K562 (cell line): Measurements from ENCODE around the gene COL9A3. TPM values are rescaled to one million over a fixed set of nuclear protein-coding genes. Genes with fewer than 3 reads are reported as not detected.

ENCODE experiments used
- ATAC-seq: fragments of 200-7000 bp; cut with Tn5 transposase; 3 replicates; pipeline ENCODE4 v1.9.1; 2020; ENCODE audit warnings: moderate library complexity
- BruUV-seq: library from RNA; stranded (reverse); fragments of 400-500 nt; replicated peaks from 2 replicates; lab custom pipeline; 2021; lab: Mats Ljungman, UMichigan
- CTCF ChIA-PET: fragments of 300-600 bp; formaldehyde crosslinking; extraction: SDS; loops from one replicate; lab custom pipeline; 2021; ENCODE audit warnings: low intra/inter-chr PET ratio; lab: Yijun Ruan, JAX
- POLR2A ChIA-PET: fragments of 300-600, 350-650 bp; sonication (Branson Sonifier 250); formaldehyde crosslinking; extraction: SDS; loops from one replicate; lab custom pipeline; 2021; ENCODE audit warnings: antibody characterized with exemption, inconsistent platforms; lab: Yijun Ruan, JAX
- DNase-seq, 4 experiments: peaks; one replicate each; pipeline versions ENCODE4 v3.0.0 to v3.0.0-alpha.2; 2011 to 2018; ENCODE audit warnings: low spot score in 3 of 4, mixed read lengths in 3 of 4; ENCODE audit errors: extremely low read depth in 1 of 4
- FAIRE-seq: peaks from 2 replicates; lab custom pipeline; 2011; peaks lifted over from hg19 to GRCh38; lab: Jason Lieb, UNC
- H2AFZ ChIP-seq: 2 replicates; pipeline ENCODE4 v1.6.0; 2011; ENCODE audit warnings: low read depth, low read length, control low read depth, inconsistent platforms
- H3K27ac ChIP-seq: fragments of 200-600 bp; 3 replicates; pipeline ENCODE4 v1.8.0; 2011; ENCODE audit warnings: low read depth, mild to moderate bottlenecking, control low read depth, inconsistent platforms, low read length, moderate library complexity, mixed read lengths; ENCODE audit errors: extremely low read depth
- H3K27me3 ChIP-seq, 2 experiments: fragments of 300-600 bp in 1 of 2; 2 replicates in 1 of 2; 3 replicates in 1 of 2; pipeline versions ENCODE4 v1.6.0 to v1.8.0; 2011; ENCODE audit warnings: inconsistent platforms in 2 of 2, low read length in 2 of 2, mild to moderate bottlenecking in 1 of 2, mixed read lengths in 1 of 2, moderate library complexity in 1 of 2; ENCODE audit not compliant: control insufficient read depth in 2 of 2, insufficient read depth in 2 of 2
- H3K36me3 ChIP-seq: fragments of 300-600 bp; 3 replicates; pipeline ENCODE4 v1.8.0; 2011; ENCODE audit warnings: mild to moderate bottlenecking, low read length, inconsistent platforms; ENCODE audit not compliant: control insufficient read depth, insufficient read depth
- H3K4me1 ChIP-seq, 2 experiments: fragments of 200-600 bp in 1 of 2; replicated peaks in 1 of 2; 2 replicates in 1 of 2; 3 replicates in 1 of 2; pipeline versions ENCODE4 v1.5.1 to v1.8.0; 2011; ENCODE audit warnings: inconsistent platforms in 2 of 2, low read length in 2 of 2, mild to moderate bottlenecking in 1 of 2, mixed read lengths in 1 of 2, moderate library complexity in 1 of 2; ENCODE audit not compliant: control insufficient read depth in 2 of 2, insufficient read depth in 2 of 2
- H3K4me2 ChIP-seq: 2 replicates; pipeline ENCODE4 v1.6.1; 2011; ENCODE audit warnings: low read length, control low read depth, inconsistent platforms, mixed read lengths; ENCODE audit not compliant: insufficient read depth
- H3K4me3 ChIP-seq: fragments of 200-600 bp; sonication (generic), shearing (Covaris generic); 2 replicates; pipeline ENCODE4 v1.5.1; 2016; ENCODE audit warnings: control low read depth, inconsistent platforms
- H3K79me2 ChIP-seq: fragments of 200-600 bp; 3 replicates; pipeline ENCODE4 v1.8.0; 2011; ENCODE audit warnings: low read length, inconsistent platforms; ENCODE audit not compliant: control insufficient read depth, insufficient read depth
- H3K9ac ChIP-seq, 2 experiments: 2 replicates each; pipeline versions ENCODE4 v1.6.0 to v1.6.1; 2011; ENCODE audit warnings: low read depth in 2 of 2, low read length in 2 of 2, control low read depth in 1 of 2, inconsistent platforms in 1 of 2, mild to moderate bottlenecking in 1 of 2, mixed read lengths in 1 of 2; ENCODE audit not compliant: insufficient read depth in 1 of 2
- H3K9me1 ChIP-seq: one replicate; pipeline ENCODE4 v1.6.0; 2011; ENCODE audit warnings: inconsistent platforms, mild to moderate bottlenecking, low read length, moderate library complexity; ENCODE audit not compliant: control insufficient read depth, insufficient read depth
- H3K9me3 ChIP-seq: replicated peaks from 2 replicates; pipeline ENCODE4 v1.5.1; 2011; ENCODE audit warnings: low read depth, low read length, inconsistent platforms; ENCODE audit not compliant: control insufficient read depth, insufficient read depth
- H4K20me1 ChIP-seq: replicated peaks from 2 replicates; pipeline ENCODE4 v1.6.1; 2011; ENCODE audit warnings: low read length, inconsistent platforms, mixed read lengths; ENCODE audit not compliant: control insufficient read depth, insufficient read depth
- CTBP1 ChIP-seq: fragments of 450-650 bp; IDR thresholded peaks from 2 replicates; pipeline ENCODE4 v1.6.1; 2016; ENCODE audit warnings: borderline replicate concordance
- FOXM1 ChIP-seq, 2 experiments: fragments of 450-650 bp in 1 of 2; sonication (generic) in 1 of 2; formaldehyde crosslinking in 1 of 2; IDR thresholded peaks; 2 replicates each; pipeline versions ENCODE4 v1.6.1 to v1.9.0; 2017 to 2022; ENCODE audit warnings: low read depth in 2 of 2, mild to moderate bottlenecking in 2 of 2, missing genetic modification reagents in 1 of 2, moderate library complexity in 1 of 2
- POLR2H ChIP-seq: IDR thresholded peaks from 2 replicates; pipeline ENCODE4 v1.6.1; 2016; ENCODE audit warnings: missing genetic modification characterization, low read depth, mild to moderate bottlenecking, control low read depth, missing compliant biosample characterization, moderate library complexity
- ZFX ChIP-seq: sonication (generic); formaldehyde crosslinking; IDR thresholded peaks from 2 replicates; pipeline ENCODE4 v1.8.0; 2022; ENCODE audit warnings: mild to moderate bottlenecking, missing genetic modification reagents, moderate library complexity
- WGBS: fragments of 100-300 bp; shearing (Covaris generic); methylation state at CpG from one replicate; pipeline ENCODE4 v1.1.6; 2016; ENCODE audit warnings: low coverage, mixed read lengths; ENCODE audit not compliant: insufficient coverage; ENCODE audit errors: missing lambda C conversion rate; 5-methylcytosine and 5-hydroxymethylcytosine counted together
- in situ Hi-C: fragments of 300-500 bp; cut with MboI; formaldehyde crosslinking; loops from 4 replicates; pipeline ENCODE4 v1.15.0; 2018; ENCODE audit warnings: inconsistent platforms, mixed read lengths
- intact Hi-C: fragments of 100-400 bp; cut with micrococcal nuclease; formaldehyde crosslinking; loops from 2 replicates; pipeline ENCODE4 v1.14.2; 2022
- polyA plus RNA-seq, 8 experiments: library from polyadenylated mRNA; depleted of rRNA in 4 of 8; stranded (reverse) in 5 of 8; unstranded in 3 of 8; fragments of >200 nt; fragmentation: Nextera tagmentation in 2 of 8; fragmentation: Illumina TruSeq in 1 of 8; extraction: Ambion mirVana in 2 of 8; extraction: Trizol in 1 of 8; gene quantifications; 2 replicates each; pipeline versions ENCODE4 v1.2.1 to v1.2.3, GENCODE V29; 2011 to 2014; ENCODE audit warnings: inconsistent platforms in 1 of 8, missing spikeins in 1 of 8
- total RNA-seq, 7 experiments: library from RNA; depleted of rRNA in 6 of 7; stranded (reverse); fragments of >200 nt in 6 of 7; fragmentation: Illumina TruSeq in 2 of 7; extraction: Trizol in 2 of 7; gene quantifications; 2 replicates each; pipeline versions ENCODE4 v1.2.1 to v1.2.3, GENCODE V29; 2011 to 2021; ENCODE audit warnings: low replicate concordance in 1 of 7
- TF ChIP-seq, protein P1 (sequence below): fragments of 250-450 bp; sonication (Bioruptor Pico); IDR thresholded peaks from 2 replicates; pipeline ENCODE4 v1.8.0; 2022; ENCODE audit warnings: inconsistent platforms

COL9A3 gene
- total and polyA plus RNA-seq, 9 of the 15 experiments (the other 6 are each of a cell fraction or from before 2014, with no cell fraction given): 0.14 to 3.6 (median 0.88) TPM; not detected in 1

DNA sequence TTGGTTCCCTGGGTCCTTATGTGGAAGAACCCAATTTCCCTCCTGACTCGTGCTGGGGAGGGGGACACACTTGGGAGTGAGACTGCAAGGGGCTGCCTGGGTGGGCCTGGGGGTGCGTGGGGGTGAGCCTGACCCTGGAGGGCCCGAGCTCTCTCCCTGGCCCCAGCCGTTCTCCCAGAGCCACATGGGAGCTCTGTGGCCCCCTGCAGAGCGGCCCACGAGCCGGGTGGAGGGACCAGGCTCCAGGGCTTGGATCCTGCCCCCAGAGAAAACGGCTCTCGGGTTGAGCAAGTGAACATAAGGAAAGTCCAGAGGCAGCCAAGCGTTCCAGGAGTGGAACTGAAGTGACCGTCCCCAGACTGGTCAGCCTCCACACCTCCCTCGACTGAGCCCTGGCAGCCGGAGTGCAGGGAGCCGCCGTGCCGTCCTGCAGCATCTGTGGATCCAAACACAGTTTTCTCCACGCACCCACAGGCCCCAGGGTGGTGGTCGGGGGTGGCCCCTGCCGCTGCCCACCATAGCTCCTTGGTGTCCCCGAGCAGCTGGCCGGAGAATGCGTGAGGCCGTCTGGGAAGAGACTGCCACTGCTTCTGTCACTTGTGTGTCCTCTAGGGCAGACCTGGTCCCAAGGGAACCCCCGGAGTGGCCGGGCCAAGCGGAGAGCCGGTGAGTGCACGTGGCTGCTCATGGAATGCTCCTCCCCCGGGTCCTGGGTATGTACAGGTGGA, 10.6 kb downstream of the COL9A3 start:
- H4K20me1 ChIP-seq: 0 out of 2 replicates have a peak, but pooled peaks cover 3% of the 10 kb centered on the region
- no peak for ATAC-seq
- H3K4me1 ChIP-seq: peaks cover 15 to 98% of the 10 kb centered on the region in 2 experiments
- ChIA-PET POLR2A (interaction anchor here (0.7 kb wide), 1 partner anchor 124 kb away, joined by 4 read pairs; no protein-coding TSS in a partner anchor), CTCF (no interaction called here)
- no peak overlapping the region for H3K27ac ChIP-seq
- no TSS peak for BruUV-seq
- in situ Hi-C loops: loop anchor here (10.0 kb wide), 1 partner anchor 187 kb away; no protein-coding TSS in a partner anchor
- H3K36me3 ChIP-seq: no peaks in the 10 kb centered on the region
- no peaks in the 10 kb centered on the region for H3K9me3 ChIP-seq
- no peak overlapping the region for H3K4me3 ChIP-seq
- TF ChIP-seq, protein P1, sequence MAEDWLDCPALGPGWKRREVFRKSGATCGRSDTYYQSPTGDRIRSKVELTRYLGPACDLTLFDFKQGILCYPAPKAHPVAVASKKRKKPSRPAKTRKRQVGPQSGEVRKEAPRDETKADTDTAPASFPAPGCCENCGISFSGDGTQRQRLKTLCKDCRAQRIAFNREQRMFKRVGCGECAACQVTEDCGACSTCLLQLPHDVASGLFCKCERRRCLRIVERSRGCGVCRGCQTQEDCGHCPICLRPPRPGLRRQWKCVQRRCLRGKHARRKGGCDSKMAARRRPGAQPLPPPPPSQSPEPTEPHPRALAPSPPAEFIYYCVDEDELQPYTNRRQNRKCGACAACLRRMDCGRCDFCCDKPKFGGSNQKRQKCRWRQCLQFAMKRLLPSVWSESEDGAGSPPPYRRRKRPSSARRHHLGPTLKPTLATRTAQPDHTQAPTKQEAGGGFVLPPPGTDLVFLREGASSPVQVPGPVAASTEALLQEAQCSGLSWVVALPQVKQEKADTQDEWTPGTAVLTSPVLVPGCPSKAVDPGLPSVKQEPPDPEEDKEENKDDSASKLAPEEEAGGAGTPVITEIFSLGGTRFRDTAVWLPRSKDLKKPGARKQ: no peak
- TF ChIP-seq CTBP1: no peak
- no peak for TF ChIP-seq ZFX (CRISPR knock-in tag)
- no peak for TF ChIP-seq FOXM1 (IDR thresholded peaks at IDR 0.05; ENCODE audit: low read depth)
- no peak for TF ChIP-seq FOXM1 (CRISPR knock-in tag; IDR thresholded peaks at IDR 0.05; ENCODE audit: low read depth)
- no peak for TF ChIP-seq POLR2H
- no peaks in the 10 kb centered on the region for H3K79me2 ChIP-seq
- no peak for FAIRE-seq
- WGBS: 31% methylated on average over 21 of the region's 29 CpGs
- intact Hi-C loops: loop anchor here (10.0 kb wide), 1 partner anchor 47 kb away; no protein-coding TSS in a partner anchor
- no peak overlapping the region for H3K4me2 ChIP-seq
- H3K9me1 ChIP-seq: no peaks in the 10 kb centered on the region
- H2AFZ ChIP-seq: no peak overlapping the region
- H3K9ac ChIP-seq: peak overlapping the region in 1 of 2 experiments; percentile 45; a peak in 1 of 4 replicates
- no peaks in the 10 kb centered on the region for H3K27me3 ChIP-seq
- DNase-seq: no peak
